ENCODE data around the gene SRA1. TPM values are rescaled to one million over a fixed set of nuclear protein-coding genes. Genes with fewer than 3 reads are reported as not detected.

Gene SRA1
- total and polyA plus RNA-seq, 2 of the 13 experiments (the other 11 are each of a cell fraction or from before 2014, with no cell fraction given) = 14.2 to 32.8 TPM

- no peak for TF ChIP-seq ZSCAN21 (CRISPR knock-in tag; IDR thresholded peaks at IDR 0.05; ENCODE audit: borderline replicate concordance)
- no peak for TF ChIP-seq ZNF740 (CRISPR knock-in tag; IDR thresholded peaks at IDR 0.05)
- no peak for TF ChIP-seq NFE2L2 (IDR thresholded peaks at IDR 0.05; ENCODE audit: low read length)
- TF ChIP-seq ZBTB40 (IDR thresholded peaks at IDR 0.05) = no peak
- no peak for TF ChIP-seq ZBTB40 (CRISPR knock-in tag; IDR thresholded peaks at IDR 0.05)
- no peak for TF ChIP-seq ZNF660 (CRISPR knock-in tag; IDR thresholded peaks at IDR 0.05; ENCODE audit: borderline replicate concordance, low read depth)
- no peak for TF ChIP-seq ZNF513 (CRISPR knock-in tag; conservative IDR thresholded peaks at IDR 0.05)
- no peak for TF ChIP-seq REL (CRISPR knock-in tag; conservative IDR thresholded peaks at IDR 0.05)
- no peak for TF ChIP-seq DNMT3B (CRISPR knock-in tag; conservative IDR thresholded peaks at IDR 0.05)
- no peak for TF ChIP-seq EED (CRISPR knock-in tag; IDR thresholded peaks at IDR 0.05)
- no peak for TF ChIP-seq MIER3 (CRISPR knock-in tag; IDR thresholded peaks at IDR 0.05; ENCODE audit: borderline replicate concordance)
- in situ Hi-C loops (cut with HindIII; ENCODE audit: extremely low pct_ligation_motif_present, low pct_unique_long_range_greater_than_20kb) = loop anchor here (10.0 kb wide), 1 partner anchor 158 kb away; no protein-coding TSS in a partner anchor
Observed at GRCh38 chr5:140566665-140567064, 9.4 kb upstream of the SRA1 start.

More at GRCh38 chr5:140566665-140567064, 9.4 kb upstream of the SRA1 start:
- Histone ChIP-seq H3K79me2 (ENCODE audit: insufficient read depth, low read length) (no peaks in the 10 kb centered on the region), H3K9ac (ENCODE audit: insufficient read depth, low read depth, low read length) (no peak overlapping the region), H3K4me1 (ENCODE audit: insufficient read depth, low read length) (peaks cover 25% of the 10 kb centered on the region), H3K4me3 (replicated peaks in 1 of 3; ENCODE audit: insufficient read depth in 1 of 3, low read depth in 2 of 3, low read length in 3 of 3) (no peak overlapping the region), H3K36me3 (replicated peaks in 1 of 2; ENCODE audit: control insufficient read depth in 1 of 2, insufficient read depth in 2 of 2, low read length in 2 of 2) (no peaks in the 10 kb centered on the region), H2AFZ (ENCODE audit: low read length) (no peak overlapping the region), H3K27ac (ENCODE audit: extremely low read length, insufficient read depth, low read length) (no peak overlapping the region), H4K20me1 (ENCODE audit: insufficient read depth, low read length) (no peaks in the 10 kb centered on the region), H3K4me2 (ENCODE audit: low read depth, low read length) (no peak overlapping the region), H3K9me3 (ENCODE audit: low read length) (no peaks in the 10 kb centered on the region), H3K27me3 (ENCODE audit: control insufficient read depth in 1 of 2, insufficient read depth in 2 of 2, low read length in 2 of 2) (peaks cover 0 to 5% of the 10 kb centered on the region in 2 experiments; a peak in 1 of 5 replicates)
- ChIA-PET CTCF (ENCODE audit: low intra/inter-chr PET ratio, low total read pairs) (no interaction called here), POLR2A (interaction anchor here (2.5 kb wide), 1 partner anchor 9 kb away, joined by 7 read pairs; the partner anchor contains the start of gene SRA1)
- FAIRE-seq (no peak), DNase-seq (ENCODE audit: low spot score) (no peak), ATAC-seq (no peak)
- WGBS (ENCODE audit: low lambda C conversion rate) = 64% methylated on average over 4 of the region's 5 CpGs
- BruUV-seq (replicated peaks) = no TSS peak
- intact Hi-C loops (cut with micrococcal nuclease; ENCODE audit: unreplicated experiment) = no loop called here

Data from HepG2 (cell line).